GM21619 (cell line): ENCODE data around the gene LTBP1.
A peak's percentile ranks its signal among the peaks of the same experiment; 100 is the strongest.

ENCODE experiments used
- ATAC-seq: cut with Tn5 transposase; IDR thresholded peaks from one replicate; pipeline ENCODE4 v1.9.1; 2021; ENCODE audit not compliant: unreplicated experiment

LTBP1 gene

GRCh38 chr2:33181466-33181865 is 234.7 kb downstream of the LTBP1 start:
- ATAC-seq: no peak

DNA sequence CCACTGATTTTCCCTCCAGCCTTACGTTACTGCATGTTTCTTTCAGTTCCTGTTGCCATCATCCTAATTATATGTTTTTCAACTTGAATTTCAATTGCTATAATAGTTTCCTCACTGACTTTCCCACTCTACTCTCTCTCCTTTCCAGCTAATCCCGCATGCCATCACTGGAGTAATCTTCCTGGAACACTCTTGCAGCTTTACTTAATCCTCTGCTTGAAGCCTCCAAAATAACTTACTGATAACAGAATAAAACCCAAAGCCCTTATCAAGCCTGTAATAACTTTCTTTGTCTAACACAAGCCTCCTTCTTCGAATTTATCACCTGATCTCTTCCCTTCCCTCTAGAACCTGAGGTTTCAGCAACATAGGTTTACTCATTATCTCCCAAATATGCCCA is 237.3 kb downstream of the LTBP1 start:
- no peak for ATAC-seq

DNA sequence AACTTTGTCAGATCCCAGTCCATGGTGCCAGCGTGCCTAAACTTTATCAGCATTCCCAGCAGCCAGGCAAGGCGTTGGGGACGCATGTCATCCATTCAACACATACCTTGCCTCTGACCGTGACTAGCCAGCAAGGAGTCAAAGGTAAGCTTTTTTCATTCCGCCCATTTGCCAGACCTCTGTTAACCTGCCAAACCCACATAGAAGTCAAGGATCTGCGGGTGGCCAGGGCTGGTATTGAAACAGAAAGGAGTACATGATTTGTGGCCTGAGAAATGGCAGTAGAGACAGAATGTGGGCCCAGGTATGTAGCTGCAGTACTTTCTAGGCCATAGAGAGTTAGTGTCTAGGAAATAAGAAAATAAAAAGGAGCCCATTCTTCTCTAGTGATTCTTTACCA is 240.2 kb downstream of the LTBP1 start:
- ATAC-seq: no peak

DNA sequence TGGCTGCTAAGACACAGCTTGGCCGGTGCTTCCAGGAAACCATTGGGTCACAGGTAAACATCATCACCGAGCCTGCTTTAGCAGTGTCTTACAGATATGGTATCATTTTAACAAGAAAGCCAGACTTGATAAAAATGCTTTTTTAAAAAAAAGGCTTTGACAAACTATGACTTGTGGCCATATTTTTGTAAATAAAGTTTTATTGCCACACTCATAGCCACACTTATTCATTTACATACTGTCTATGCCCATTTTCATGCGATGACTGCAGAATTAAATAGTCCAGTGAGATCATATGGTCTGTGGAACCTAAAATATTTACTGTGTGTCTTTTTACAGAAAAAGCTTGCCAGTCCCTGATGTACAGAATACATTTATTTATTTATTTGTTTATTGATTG is 242.0 kb downstream of the LTBP1 start:
- ATAC-seq: no peak

- ATAC-seq: no peak
Measured at GRCh38 chr2:33190393-33190937, 243.7 kb downstream of the LTBP1 start.

- ATAC-seq: no peak
Measured at GRCh38 chr2:33195891-33196290, 249.1 kb downstream of the LTBP1 start.

- no peak for ATAC-seq
Measured at GRCh38 chr2:33196700-33197099, 249.9 kb downstream of the LTBP1 start.

DNA sequence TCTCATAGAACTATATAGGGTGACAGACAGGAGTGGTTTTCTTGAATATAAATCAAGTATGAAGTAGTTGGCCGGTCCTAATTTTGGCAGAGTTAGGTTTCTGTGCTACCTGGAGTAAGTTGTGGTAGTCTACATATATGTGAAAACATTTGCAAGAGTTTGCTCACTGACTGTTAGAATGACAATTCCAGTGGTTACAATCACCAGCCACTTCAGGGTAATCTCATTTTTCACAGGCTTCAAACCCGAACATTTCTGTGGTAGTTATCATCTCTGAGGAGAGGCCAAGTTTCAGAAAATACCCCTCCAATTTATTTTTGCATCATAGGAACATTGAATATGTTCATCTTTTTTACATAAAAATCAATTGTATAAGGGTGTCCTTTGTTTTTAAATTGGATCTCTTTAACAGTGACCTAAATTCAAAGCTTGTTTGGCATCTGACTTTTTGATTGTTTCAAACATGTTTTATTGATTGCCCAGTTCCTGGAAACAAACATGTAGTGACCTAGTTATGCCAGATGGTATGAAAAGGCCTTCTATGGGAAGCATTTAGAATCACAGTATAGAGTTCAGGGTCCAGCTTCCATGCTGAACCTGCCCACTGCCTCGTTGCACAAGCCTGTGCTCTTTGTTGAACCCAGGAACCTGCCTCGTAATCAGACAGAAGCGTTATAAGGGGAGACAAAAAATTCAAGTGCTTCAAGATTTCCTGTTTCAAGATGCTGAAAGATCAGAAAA is 250.6 kb downstream of the LTBP1 start:
- no peak for ATAC-seq

- no peak for ATAC-seq
Measured at GRCh38 chr2:33202641-33203522, 256.1 kb downstream of the LTBP1 start.

DNA sequence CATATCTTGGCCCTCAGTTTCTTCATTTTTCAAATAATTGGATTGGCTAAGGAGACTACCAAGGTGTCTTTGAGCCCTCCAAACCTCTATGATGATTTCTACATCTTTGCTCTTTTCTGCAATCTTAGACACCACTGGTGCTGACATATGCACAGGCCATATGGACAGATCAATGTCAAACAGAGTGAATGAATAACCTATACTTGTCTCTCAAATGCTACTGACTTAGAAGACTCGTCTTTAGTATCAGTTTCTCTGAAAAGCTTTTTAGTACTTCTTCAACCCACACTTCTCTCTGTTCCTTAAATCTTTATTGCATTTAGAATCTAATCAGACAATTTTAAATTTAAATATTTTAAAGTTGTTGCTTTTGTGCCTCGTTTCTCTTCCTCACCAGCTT is 258.2 kb downstream of the LTBP1 start:
- ATAC-seq: peak; percentile 67

- ATAC-seq: peak; percentile 93
Measured at GRCh38 chr2:33205693-33206434, 259.1 kb downstream of the LTBP1 start.

DNA sequence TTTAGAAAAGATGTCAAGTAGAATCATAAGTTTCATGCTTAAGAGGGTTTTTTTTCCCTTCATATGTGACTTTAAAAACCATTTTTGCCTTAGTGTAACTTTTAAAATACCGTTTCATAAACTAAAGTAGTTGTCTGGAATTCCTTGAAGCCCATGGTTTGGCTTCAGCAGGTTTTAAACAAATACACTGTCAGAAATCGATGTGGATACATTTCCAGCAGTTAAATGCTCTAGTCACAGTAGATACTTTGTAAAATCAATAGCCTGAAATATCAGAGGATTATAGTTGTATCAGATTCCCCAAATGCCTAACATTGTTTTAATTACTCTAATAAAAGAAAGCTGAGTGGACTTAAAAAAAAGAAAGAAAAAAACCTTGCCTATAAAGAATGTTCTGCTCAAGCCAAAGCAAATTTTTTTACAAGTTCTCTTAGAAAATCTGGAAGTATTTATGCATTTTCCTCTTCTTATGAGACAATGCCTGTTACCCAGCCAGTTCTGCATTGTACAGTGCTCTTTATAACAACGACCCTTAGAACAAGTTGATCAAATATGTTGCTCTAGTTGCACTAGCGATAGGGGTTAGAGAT is 260.5 kb downstream of the LTBP1 start:
- ATAC-seq: no peak

- ATAC-seq: no peak
Measured at GRCh38 chr2:33208400-33208799, 261.6 kb downstream of the LTBP1 start.

- ATAC-seq: no peak
Measured at GRCh38 chr2:33209976-33210375, 263.2 kb downstream of the LTBP1 start.

GRCh38 chr2:33210626-33211025 is 263.9 kb downstream of the LTBP1 start:
- ATAC-seq: no peak

DNA sequence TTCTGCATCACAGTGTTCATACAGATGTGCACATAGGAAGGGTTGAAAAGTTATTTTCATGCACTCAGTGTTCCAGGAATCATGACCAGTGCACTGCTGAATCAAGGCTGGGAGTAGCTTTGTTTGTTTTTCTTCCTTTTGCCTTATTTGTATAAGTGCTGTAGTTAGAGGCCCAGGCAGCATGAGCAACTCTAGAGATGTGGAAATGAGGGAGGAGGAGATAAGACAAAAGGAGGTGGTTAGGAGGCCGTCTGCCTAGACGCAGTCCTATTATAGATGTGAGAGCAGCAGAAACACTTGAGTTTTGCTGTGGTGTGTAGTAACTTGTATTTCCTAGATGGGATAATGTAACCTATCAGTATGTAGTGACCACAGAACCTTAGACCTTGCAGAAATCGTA is 265.4 kb downstream of the LTBP1 start:
- ATAC-seq: no peak

DNA sequence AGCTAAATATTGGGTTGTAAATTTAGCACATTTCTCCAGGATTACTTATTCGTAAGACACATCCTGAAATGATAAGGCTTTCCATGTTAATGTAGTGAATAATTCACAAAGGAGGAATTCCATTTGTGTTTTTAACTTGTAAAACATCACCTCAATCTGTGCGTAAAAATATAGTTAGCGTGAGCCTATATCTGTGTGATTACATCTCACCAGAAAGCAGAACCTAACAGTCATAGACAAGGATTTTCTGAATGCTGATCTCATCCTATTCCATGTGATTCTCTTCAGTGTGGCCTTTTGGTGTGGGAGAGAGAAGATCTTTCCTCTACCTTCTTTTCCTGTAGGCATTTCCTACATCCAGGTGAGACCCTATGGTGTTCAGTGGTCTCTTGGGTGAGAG is 266.5 kb downstream of the LTBP1 start:
- ATAC-seq: no peak

- no peak for ATAC-seq
Measured at GRCh38 chr2:33213648-33214047, 266.9 kb downstream of the LTBP1 start.

DNA sequence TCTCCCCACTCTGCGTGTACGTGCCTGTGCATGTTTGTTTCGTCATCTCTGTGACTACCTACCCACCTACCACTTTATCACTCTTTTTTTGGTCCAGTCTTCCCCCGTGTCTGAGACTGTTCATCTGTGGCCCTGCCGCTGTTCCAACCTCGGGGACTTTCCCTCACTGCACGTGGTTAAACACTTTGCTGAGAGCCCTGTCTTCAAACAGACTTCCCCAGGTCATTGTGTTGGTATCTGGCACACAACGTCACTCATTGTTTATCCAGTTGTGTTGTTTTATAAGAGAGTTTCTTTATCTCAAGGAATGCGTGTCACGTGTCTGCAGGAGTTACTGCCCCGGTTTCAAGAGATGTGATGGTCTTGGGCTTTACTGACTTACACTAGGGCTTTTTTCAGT is 267.7 kb downstream of the LTBP1 start:
- peak; percentile 65 for ATAC-seq

GRCh38 chr2:33214857-33215256 is 268.1 kb downstream of the LTBP1 start:
- no peak for ATAC-seq

DNA sequence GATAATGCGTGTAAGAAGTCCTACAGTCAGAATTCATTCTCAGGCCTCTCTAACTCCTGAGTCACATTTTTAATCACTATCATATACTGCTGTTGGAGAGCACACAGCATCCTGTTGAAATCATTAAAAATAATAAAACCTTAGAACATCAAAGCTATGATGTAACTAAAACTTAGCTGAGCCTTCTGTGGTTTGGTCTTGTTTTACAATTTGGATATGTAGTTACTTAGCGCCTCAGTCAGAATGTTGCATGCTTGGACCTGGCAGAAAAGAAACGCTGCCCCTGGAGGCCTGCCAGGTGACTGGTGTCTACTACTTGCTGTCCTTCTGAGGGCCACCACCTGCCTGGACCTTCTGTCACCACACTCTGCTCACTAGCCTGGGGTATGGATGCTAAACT is 268.5 kb downstream of the LTBP1 start:
- ATAC-seq: no peak
